Panc1 (cell line): Measurements from ENCODE around the gene SERPINB10. TPM values are rescaled to one million over a fixed set of nuclear protein-coding genes. Genes with fewer than 3 reads are reported as not detected.

Experiments
- ATAC-seq: fragments of 200-7000 bp; cut with Tn5 transposase; 2 replicates; pipeline ENCODE4 v1.9.1; 2020; ENCODE audit warnings: mild to moderate bottlenecking, moderate library complexity
- BruUV-seq: library from RNA; stranded (reverse); fragments of 400-500 nt; replicated peaks from 2 replicates; lab custom pipeline; 2021; lab: Mats Ljungman, UMichigan
- CTCF ChIA-PET: fragments of 300-600 bp; sonication (Branson Sonifier 250); formaldehyde crosslinking; loops from one replicate; lab custom pipeline; 2022; ENCODE audit warnings: antibody characterized with exemption; lab: Charles Lee
- POLR2A ChIA-PET: fragments of 300-600 bp; sonication (Branson Sonifier 250); formaldehyde crosslinking; loops from one replicate; lab custom pipeline; 2022; ENCODE audit warnings: antibody characterized with exemption; lab: Charles Lee
- DNase-seq: peaks from one replicate; pipeline ENCODE4 v3.0.0-alpha.2; 2010; ENCODE audit warnings: low read depth, low spot score
- H3K27ac ChIP-seq: 2 replicates; pipeline ENCODE4 v1.5.1; 2011; ENCODE audit warnings: mild to moderate bottlenecking, low read length, inconsistent platforms
- H3K27me3 ChIP-seq: fragments of 200-500 bp; sonication (Bioruptor generic); 2 replicates; pipeline ENCODE4 v1.6.0; 2014; ENCODE audit warnings: low read length, inconsistent platforms; ENCODE audit not compliant: control insufficient read depth, insufficient read depth
- H3K36me3 ChIP-seq: fragments of 200-500 bp; sonication (Bioruptor generic); 2 replicates; pipeline ENCODE4 v1.5.1; 2014; ENCODE audit warnings: inconsistent platforms, mild to moderate bottlenecking, low read length, moderate library complexity; ENCODE audit not compliant: control insufficient read depth, insufficient read depth
- H3K4me1 ChIP-seq: 2 replicates; pipeline ENCODE4 v1.5.1; 2011; ENCODE audit warnings: inconsistent platforms, mild to moderate bottlenecking, low read length, moderate library complexity; ENCODE audit not compliant: control insufficient read depth, insufficient read depth
- H3K4me3 ChIP-seq, 2 experiments: 2 replicates each; pipeline ENCODE4 v1.5.1; 2011 to 2012; ENCODE audit warnings: low read depth in 2 of 2, low read length in 2 of 2, mild to moderate bottlenecking in 2 of 2, inconsistent platforms in 1 of 2, moderate library complexity in 1 of 2
- H3K9me3 ChIP-seq: fragments of 200-500 bp; sonication (Bioruptor generic); 2 replicates; pipeline ENCODE4 v1.5.1; 2014; ENCODE audit warnings: low read depth, mild to moderate bottlenecking, inconsistent platforms, low read length, moderate library complexity; ENCODE audit not compliant: control insufficient read depth, insufficient read depth
- CTCF ChIP-seq: fragments of 450-650 bp; IDR thresholded peaks from 2 replicates; pipeline ENCODE4 v1.5.1; 2017; ENCODE audit warnings: mild to moderate bottlenecking
- POLR2AphosphoS5 ChIP-seq: IDR thresholded peaks from 2 replicates; pipeline ENCODE4 v1.6.1; 2012; ENCODE audit warnings: mild to moderate bottlenecking, low read depth, low read length, moderate library complexity
- REST ChIP-seq, 2 experiments: IDR thresholded peaks; 2 replicates each; pipeline ENCODE4 v1.6.1; 2011 to 2012; ENCODE audit warnings: low read depth in 2 of 2, control low read depth in 1 of 2, low read length in 1 of 2, mild to moderate bottlenecking in 1 of 2, moderate library complexity in 1 of 2; ENCODE audit not compliant: insufficient read depth in 1 of 2
- SIN3A ChIP-seq: IDR thresholded peaks from 2 replicates; pipeline ENCODE4 v1.6.1; 2012; ENCODE audit warnings: low read depth, mild to moderate bottlenecking, low read length, moderate library complexity, borderline replicate concordance; ENCODE audit not compliant: insufficient read depth
- TCF7L2 ChIP-seq: IDR thresholded peaks from 2 replicates; pipeline ENCODE4 v1.6.1; 2011; ENCODE audit warnings: mild to moderate bottlenecking, low read depth, low read length, inconsistent platforms
- in situ Hi-C: cut with HindIII; loops from 2 replicates; pipeline ENCODE4 v1.10.0; 2016; ENCODE audit warnings: low sequenced_read_pairs, low pct_unique_long_range_greater_than_20kb
- intact Hi-C: fragments of 100-400 bp; cut with micrococcal nuclease; formaldehyde crosslinking; loops from one replicate; pipeline ENCODE4 v1.10.0; 2022; ENCODE audit not compliant: unreplicated experiment
- total RNA-seq: library from RNA; stranded (reverse); gene quantifications from one replicate; pipeline ENCODE4 v1.2.1, GENCODE V29; 2021; ENCODE audit not compliant: unreplicated experiment

SERPINB10 gene
- total RNA-seq, 1 experiment from 2014 or later, result not detected

GRCh38 chr18:63897072-63897471 lies 10.7 kb upstream of the SERPINB10 start:
- DNase-seq (no peak), ATAC-seq (no peak)
- CTCF ChIA-PET, result no interaction called here
- intact Hi-C loops (no loop called here), in situ Hi-C loops (no loop called here)
- Histone ChIP-seq H3K9me3 (no peaks in the 10 kb centered on the region), H3K4me1 (no peaks in the 10 kb centered on the region), H3K36me3 (no peaks in the 10 kb centered on the region), H3K4me3 (no peak overlapping the region), H3K27ac (no peak overlapping the region), H3K27me3 (no peaks in the 10 kb centered on the region)
- BruUV-seq, result no TSS peak
- POLR2A ChIA-PET, result no interaction called here
- TF ChIP-seq SIN3A (no peak), REST (IDR thresholded peaks at IDR 0.05; ENCODE audit: insufficient read depth in 1 of 2, low read depth in 2 of 2, low read length in 1 of 2) (no peak), TCF7L2 (no peak), CTCF (no peak), POLR2AphosphoS5 (no peak)

GRCh38 chr18:63899206-63899605 lies 8.6 kb upstream of the SERPINB10 start:
- Histone ChIP-seq H3K36me3 (no peaks in the 10 kb centered on the region), H3K4me1 (no peaks in the 10 kb centered on the region), H3K27ac (no peak overlapping the region), H3K27me3 (no peaks in the 10 kb centered on the region), H3K9me3 (no peaks in the 10 kb centered on the region), H3K4me3 (no peak overlapping the region)
- DNase-seq (no peak), ATAC-seq (no peak)
- ChIA-PET POLR2A (no interaction called here), CTCF (no interaction called here)
- intact Hi-C loops, result no loop called here
- BruUV-seq, result no TSS peak
- TF ChIP-seq CTCF (no peak), REST (IDR thresholded peaks at IDR 0.05; ENCODE audit: insufficient read depth in 1 of 2, low read depth in 2 of 2, low read length in 1 of 2) (no peak), POLR2AphosphoS5 (no peak), SIN3A (no peak), TCF7L2 (no peak)
- in situ Hi-C loops, result no loop called here
